Esophagus (tissue), 2 donors: Measurements from ENCODE around the gene NCOA7. TPM values are rescaled to one million over a fixed set of nuclear protein-coding genes. Genes with fewer than 3 reads are reported as not detected.

ENCODE experiments used
- H3K27ac ChIP-seq, 2 donors: one replicate each; pipeline ENCODE4 v1.5.1; 2013; ENCODE audit warnings: low read depth in 2 of 2, mild to moderate bottlenecking in 2 of 2, inconsistent platforms in 1 of 2, low read length in 1 of 2, moderate library complexity in 1 of 2
- H3K27me3 ChIP-seq, 2 donors: one replicate each; pipeline ENCODE4 v1.6.1; 2013; ENCODE audit warnings: low read length in 2 of 2, control low read depth in 1 of 2, mild to moderate bottlenecking in 1 of 2; ENCODE audit not compliant: insufficient read depth in 2 of 2, control insufficient read depth in 1 of 2
- H3K36me3 ChIP-seq, 2 donors: one replicate each; pipeline ENCODE4 v1.6.1; 2013; ENCODE audit warnings: low read length in 1 of 2; ENCODE audit not compliant: control insufficient read depth in 2 of 2, insufficient read depth in 2 of 2
- H3K4me1 ChIP-seq, 2 donors: one replicate each; pipeline ENCODE4 v1.6.1; 2013; ENCODE audit warnings: low read length in 1 of 2; ENCODE audit not compliant: control insufficient read depth in 2 of 2, insufficient read depth in 2 of 2
- H3K4me3 ChIP-seq, 2 donors: one replicate each; pipeline ENCODE4 v1.5.1; 2013; ENCODE audit warnings: low read length in 2 of 2, mild to moderate bottlenecking in 2 of 2, low read depth in 1 of 2, moderate library complexity in 1 of 2
- H3K9me3 ChIP-seq, 2 donors: one replicate each; pipeline ENCODE4 v1.6.1; 2013; ENCODE audit warnings: mild to moderate bottlenecking in 2 of 2, low read depth in 1 of 2, low read length in 1 of 2, moderate library complexity in 1 of 2; ENCODE audit not compliant: control insufficient read depth in 2 of 2, insufficient read depth in 1 of 2
- WGBS, 2 donors: extraction: QIAGEN DNeasy Blood & Tissue Kit; methylation state at CpG; one replicate each; pipeline ENCODE4 v1.1.7; 2013; 5-methylcytosine and 5-hydroxymethylcytosine counted together
- polyA plus RNA-seq, 2 donors: library from polyadenylated mRNA; stranded (reverse); fragments of 200-250 nt; gene quantifications; one replicate each; pipeline ENCODE4 v1.2.3, GENCODE V29; 2013
- donor health status: healthy with polysubstance abuse.
- donor health status: Bipolar disorder and iron deficiency.

NCOA7 gene
- polyA plus RNA-seq, 2 donors = 9.3 to 24.1 TPM

DNA sequence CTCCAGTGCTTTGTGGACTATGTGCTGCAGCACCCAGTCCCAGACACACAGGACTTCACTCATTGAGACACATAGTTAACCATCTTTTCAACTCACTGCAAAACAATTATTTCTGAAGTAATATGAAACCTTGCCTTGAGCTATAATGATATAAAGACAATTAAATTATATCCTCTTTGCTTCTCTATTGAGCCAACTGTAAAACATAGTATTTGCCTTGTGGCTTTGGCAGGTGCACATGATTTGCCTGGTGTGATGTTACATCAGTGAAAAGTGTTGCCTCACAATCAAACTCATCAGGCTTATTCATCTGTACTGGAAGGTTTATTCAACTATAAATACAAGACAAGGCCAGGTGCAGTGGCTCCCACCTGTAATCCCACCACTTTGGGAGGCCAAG, 80.6 kb downstream of the NCOA7 start:
- Histone ChIP-seq H3K27ac (no peak overlapping the region), H3K27me3 (no peaks in the 10 kb centered on the region), H3K4me3 (no peak overlapping the region), H3K36me3 (no peaks in the 10 kb centered on the region), H3K4me1 (peaks cover 0 to 2% of the 10 kb centered on the region in 2 donors), H3K9me3 (no peaks in the 10 kb centered on the region)

DNA sequence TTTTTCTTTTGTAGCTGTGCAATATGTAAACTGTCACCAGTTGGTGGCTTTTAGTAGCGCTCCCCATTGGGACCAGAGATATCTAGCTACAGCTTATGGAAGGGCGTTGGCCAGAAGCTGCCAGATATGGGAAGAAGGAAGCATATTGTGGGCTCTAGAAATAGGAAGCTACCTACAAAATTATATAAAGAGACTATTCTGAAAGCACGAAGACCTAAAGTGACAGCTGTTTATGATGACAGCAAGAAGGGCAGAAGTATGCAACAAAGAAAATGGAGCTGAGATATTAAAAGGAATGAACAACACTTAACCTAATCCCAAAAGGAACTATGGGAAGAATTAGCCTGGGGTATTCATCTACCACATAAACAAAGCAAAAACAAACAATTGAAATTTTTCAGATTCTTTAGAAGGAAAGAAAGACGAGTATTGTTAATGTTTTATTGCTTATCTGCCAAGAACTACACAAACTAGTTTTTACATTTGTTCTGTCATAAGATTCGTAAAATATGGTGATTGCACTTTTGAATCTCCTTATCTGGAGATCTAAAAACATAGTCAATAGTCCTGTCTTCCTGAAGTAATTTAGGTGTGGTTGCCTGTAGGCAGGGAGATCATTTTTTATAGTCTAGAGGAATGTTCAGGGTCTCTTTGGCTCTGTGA, 81.6 kb downstream of the NCOA7 start:
- H3K27ac ChIP-seq = no peak overlapping the region
- WGBS, 2 donors = 74 to 75% methylated on average over 5 of the region's 5 CpGs
- H3K4me3 ChIP-seq = no peak overlapping the region
- H3K36me3 ChIP-seq = no peaks in the 10 kb centered on the region
- no peaks in the 10 kb centered on the region for H3K9me3 ChIP-seq
- peaks cover 0 to 2% of the 10 kb centered on the region in 2 donors for H3K4me1 ChIP-seq
- H3K27me3 ChIP-seq = no peaks in the 10 kb centered on the region

DNA sequence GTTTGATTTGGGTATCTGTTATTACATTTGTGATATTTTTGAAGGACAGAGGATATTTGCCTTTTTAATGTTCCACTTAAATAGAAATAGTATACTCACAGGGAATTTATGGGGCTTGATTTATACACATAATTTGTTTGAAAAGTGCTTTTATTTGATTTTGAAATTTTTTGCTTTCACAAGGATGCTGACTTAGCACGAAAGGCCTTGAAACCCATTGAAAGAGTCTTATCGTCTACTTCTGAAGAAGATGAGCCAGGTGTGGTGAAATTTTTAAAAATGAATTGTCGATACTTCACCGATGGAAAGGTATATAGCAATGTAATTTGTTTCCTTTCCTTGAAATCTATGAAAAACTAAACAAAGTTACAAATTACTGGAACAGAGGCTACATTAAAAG, 91.5 kb downstream of the NCOA7 start:
- WGBS, 2 donors = 96% methylated on average over 4 of the region's 4 CpGs
- peaks cover 0 to 6% of the 10 kb centered on the region in 2 donors for H3K36me3 ChIP-seq

DNA sequence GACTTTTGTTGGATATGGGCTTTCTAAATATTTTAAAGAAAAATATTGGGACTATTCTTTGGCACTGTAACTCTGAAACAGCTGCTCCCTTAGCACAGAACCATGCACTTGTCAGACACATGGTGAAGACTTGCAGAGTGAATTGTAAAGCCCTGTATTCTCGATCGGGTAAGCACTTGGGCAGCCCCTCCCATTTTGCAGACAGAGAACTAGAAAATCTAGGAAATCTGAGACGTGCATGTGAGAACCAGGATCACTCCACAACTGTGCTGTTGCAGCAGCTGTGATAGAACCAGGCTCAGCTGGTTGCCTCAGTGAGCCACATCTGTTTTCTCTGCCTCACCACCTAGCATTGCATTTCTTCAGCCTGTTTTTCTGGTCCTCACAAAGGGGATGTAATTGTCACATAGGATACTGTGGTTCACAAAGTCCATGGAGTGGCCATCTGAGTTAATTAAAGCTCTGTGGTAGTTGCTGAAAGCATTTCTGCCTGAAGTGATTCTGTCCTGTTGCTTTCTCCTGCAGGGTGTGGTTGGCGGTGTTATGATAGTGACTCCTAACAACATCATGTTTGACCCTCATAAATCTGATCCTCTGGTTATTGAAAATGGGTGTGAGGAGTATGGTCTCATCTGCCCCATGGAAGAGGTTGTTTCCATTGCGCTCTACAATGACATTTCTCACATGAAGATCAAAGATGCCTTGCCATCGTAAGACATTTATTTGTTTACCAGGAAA, 94.0 kb downstream of the NCOA7 start:
- Histone ChIP-seq H3K27ac (no peak overlapping the region), H3K9me3 (no peaks in the 10 kb centered on the region), H3K27me3 (no peaks in the 10 kb centered on the region), H3K4me1 (no peaks in the 10 kb centered on the region), H3K4me3 (no peak overlapping the region), H3K36me3 (peaks cover 0 to 6% of the 10 kb centered on the region in 2 donors)
- WGBS, 2 donors = 78 to 80% methylated on average over 6 of the region's 6 CpGs

More for the DNA sequence above, 91.5 kb downstream of the NCOA7 start:
- Histone ChIP-seq H3K4me1 (no peaks in the 10 kb centered on the region), H3K4me3 (no peak overlapping the region), H3K9me3 (no peaks in the 10 kb centered on the region), H3K27me3 (no peaks in the 10 kb centered on the region), H3K27ac (no peak overlapping the region)

DNA sequence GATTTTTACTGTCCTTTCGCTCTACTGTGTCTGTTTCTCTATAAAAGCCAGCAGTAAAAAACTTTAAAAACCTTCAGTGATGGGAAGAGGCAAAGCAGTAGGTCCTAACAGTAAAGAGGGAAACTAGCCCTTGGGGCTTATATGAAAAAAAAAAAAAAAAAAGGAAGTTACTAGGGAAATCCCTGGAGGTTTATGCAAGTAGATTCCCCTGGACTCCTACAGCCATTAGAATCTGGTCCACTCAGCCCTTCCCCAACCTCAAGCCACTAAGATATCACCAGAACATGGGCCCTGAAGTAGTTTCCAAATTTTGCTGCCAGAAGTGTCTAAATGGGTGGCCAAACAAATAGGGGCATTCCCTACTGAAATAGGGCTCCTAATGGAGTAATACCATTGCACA, 95.3 kb downstream of the NCOA7 start:
- Histone ChIP-seq H3K27ac (no peak overlapping the region), H3K9me3 (no peaks in the 10 kb centered on the region), H3K4me1 (no peaks in the 10 kb centered on the region), H3K36me3 (peaks cover 0 to 5% of the 10 kb centered on the region in 2 donors), H3K27me3 (no peaks in the 10 kb centered on the region), H3K4me3 (no peak overlapping the region)
- WGBS, 2 donors = 94 to 100% methylated on average over 1 of the region's 1 CpG

DNA sequence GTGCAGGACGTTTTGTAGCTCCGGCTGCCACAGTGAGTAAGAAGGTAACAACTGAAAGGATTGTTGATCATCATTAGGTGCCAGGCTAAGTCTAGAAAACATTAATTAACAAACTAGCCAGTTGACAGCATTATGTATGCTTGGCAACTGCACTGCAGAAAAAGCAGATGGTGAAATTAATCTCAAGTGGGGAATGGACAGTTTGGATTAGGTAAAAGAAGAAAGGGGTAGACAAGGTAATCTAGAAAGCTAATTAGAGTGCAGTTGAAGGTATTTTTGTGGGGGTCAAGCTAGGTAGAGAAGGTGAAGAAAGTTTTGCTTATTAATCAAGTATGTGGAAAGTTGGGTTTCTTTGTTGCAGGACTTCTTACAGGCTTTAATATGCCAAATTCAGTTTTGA, 96.2 kb downstream of the NCOA7 start:
- WGBS, 2 donors = 84 to 86% methylated on average over 2 of the region's 2 CpGs
- Histone ChIP-seq H3K27me3 (no peaks in the 10 kb centered on the region), H3K4me3 (no peak overlapping the region), H3K36me3 (peaks cover 0 to 5% of the 10 kb centered on the region in 2 donors), H3K27ac (no peak overlapping the region), H3K9me3 (no peaks in the 10 kb centered on the region), H3K4me1 (no peaks in the 10 kb centered on the region)

DNA sequence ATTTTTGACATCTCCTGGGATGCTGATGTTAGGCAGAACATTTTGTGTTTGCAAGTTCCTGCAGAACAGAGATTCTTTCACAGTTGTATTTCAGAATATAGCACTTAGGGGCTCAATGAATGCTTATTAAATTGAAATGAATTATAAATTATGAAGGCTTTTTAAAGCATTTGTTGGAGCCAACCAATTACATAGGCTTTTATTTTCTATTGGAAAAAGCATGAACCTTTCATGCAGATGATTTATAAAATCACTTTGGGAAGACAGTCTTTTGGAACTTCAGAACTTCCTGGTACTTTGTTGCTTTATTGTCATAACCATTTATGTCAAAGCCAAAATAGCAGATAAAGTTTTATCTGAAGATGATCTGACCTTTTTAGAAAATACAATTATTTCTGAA, 96.6 kb downstream of the NCOA7 start:
- Histone ChIP-seq H3K4me1 (no peaks in the 10 kb centered on the region), H3K4me3 (no peak overlapping the region), H3K27ac (no peak overlapping the region), H3K9me3 (no peaks in the 10 kb centered on the region), H3K27me3 (no peaks in the 10 kb centered on the region), H3K36me3 (peaks cover 0 to 5% of the 10 kb centered on the region in 2 donors)

DNA sequence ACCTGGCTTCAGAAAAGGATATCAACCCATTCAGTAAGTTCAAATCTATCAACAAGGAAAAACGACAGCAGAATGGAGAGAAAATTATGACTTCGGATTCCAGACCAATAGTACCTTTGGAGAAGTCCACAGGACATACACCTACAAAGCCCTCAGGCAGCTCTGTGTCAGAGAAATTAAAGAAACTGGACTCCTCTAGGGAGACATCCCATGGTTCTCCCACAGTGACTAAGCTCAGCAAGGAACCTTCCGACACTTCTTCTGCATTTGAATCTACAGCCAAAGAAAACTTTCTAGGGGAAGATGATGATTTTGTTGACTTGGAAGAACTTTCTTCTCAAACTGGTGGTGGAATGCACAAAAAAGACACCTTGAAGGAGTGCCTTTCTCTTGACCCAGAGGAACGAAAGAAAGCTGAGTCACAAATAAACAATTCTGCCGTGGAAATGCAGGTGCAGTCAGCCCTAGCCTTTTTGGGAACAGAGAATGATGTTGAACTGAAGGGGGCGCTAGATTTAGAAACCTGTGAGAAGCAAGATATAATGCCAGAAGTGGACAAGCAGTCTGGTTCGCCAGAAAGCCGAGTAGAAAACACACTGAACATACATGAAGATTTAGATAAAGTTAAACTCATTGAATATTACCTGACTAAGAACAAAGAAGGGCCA, 98.4 kb downstream of the NCOA7 start:
- Histone ChIP-seq H3K36me3 (peaks cover 0 to 5% of the 10 kb centered on the region in 2 donors), H3K9me3 (no peaks in the 10 kb centered on the region), H3K27ac (no peak overlapping the region), H3K27me3 (no peaks in the 10 kb centered on the region), H3K4me3 (no peak overlapping the region), H3K4me1 (no peaks in the 10 kb centered on the region)
- 71 to 72% methylated on average over 8 of the region's 8 CpGs for WGBS, 2 donors

DNA sequence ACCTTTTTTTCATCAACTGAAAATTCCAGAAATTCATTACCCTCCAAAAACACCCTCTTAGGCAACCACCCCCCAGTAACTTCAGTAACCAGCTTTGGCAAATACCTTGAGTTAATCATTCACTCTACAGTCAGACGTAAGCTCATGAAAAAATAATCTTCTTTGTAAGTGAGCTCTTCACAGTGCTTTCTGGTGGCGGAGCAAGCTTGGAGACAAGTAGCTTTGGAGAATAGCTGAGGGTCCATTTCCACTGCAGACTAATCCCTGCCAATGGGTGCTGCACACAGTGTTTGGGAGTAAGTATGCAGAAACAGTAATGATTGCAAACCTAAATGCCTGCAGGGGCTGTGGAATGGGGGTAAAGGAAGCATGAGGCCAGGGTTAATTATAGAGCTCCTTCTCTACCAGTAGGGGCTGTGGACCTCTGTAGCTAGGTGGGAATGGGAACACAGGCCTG, 109.0 kb downstream of the NCOA7 start:
- Histone ChIP-seq H3K9me3 (no peaks in the 10 kb centered on the region), H3K4me3 (no peak overlapping the region), H3K4me1 (no peaks in the 10 kb centered on the region), H3K27me3 (no peaks in the 10 kb centered on the region), H3K36me3 (peaks cover 3 to 10% of the 10 kb centered on the region in 2 donors), H3K27ac (no peak overlapping the region)
- WGBS, 2 donors = 50 to 74% methylated on average over 2 of the region's 2 CpGs
